Measurements from ENCODE around the gene PLAGL2. TPM values are rescaled to one million over a fixed set of nuclear protein-coding genes. Genes with fewer than 3 reads are reported as not detected.

The PLAGL2 gene
- total RNA-seq, 1 donor from 2014 or later = 59.3 TPM

- no peak for DNase-seq (ENCODE audit: low spot score, unreplicated experiment)
- no peak for TF ChIP-seq CTCF (IDR thresholded peaks at IDR 0.05; ENCODE audit: unreplicated experiment)
- H3K4me3 Mint-ChIP-seq (ENCODE audit: low read depth) = no peak overlapping the region
- no peaks in the 10 kb centered on the region for H3K9me3 Mint-ChIP-seq (ENCODE audit: low read depth)
- H3K27me3 Mint-ChIP-seq = no peaks in the 10 kb centered on the region
- peaks cover 36% of the 10 kb centered on the region for H3K36me3 Mint-ChIP-seq (ENCODE audit: insufficient read depth)
- no peak overlapping the region for H3K27ac Mint-ChIP-seq
- peaks cover 3% of the 10 kb centered on the region for H3K4me1 Mint-ChIP-seq (ENCODE audit: low read depth)
Observed at GRCh38 chr20:32234135-32234808, 26.7 kb upstream of the PLAGL2 start.

GRCh38 chr20:32233286-32233685 is 25.7 kb upstream of the PLAGL2 start:
- no peak overlapping the region for H3K4me3 Mint-ChIP-seq (ENCODE audit: low read depth)
- no peaks in the 10 kb centered on the region for H3K9me3 Mint-ChIP-seq (ENCODE audit: low read depth)
- H3K27me3 Mint-ChIP-seq = no peaks in the 10 kb centered on the region
- no peak for DNase-seq (ENCODE audit: low spot score, unreplicated experiment)
- H3K4me1 Mint-ChIP-seq (ENCODE audit: low read depth) = peaks cover 3% of the 10 kb centered on the region
- H3K27ac Mint-ChIP-seq = no peak overlapping the region
- peaks cover 42% of the 10 kb centered on the region for H3K36me3 Mint-ChIP-seq (ENCODE audit: insufficient read depth)
- TF ChIP-seq CTCF (IDR thresholded peaks at IDR 0.05; ENCODE audit: unreplicated experiment) = no peak

- no peaks in the 10 kb centered on the region for H3K27me3 Mint-ChIP-seq
Observed at GRCh38 chr20:32232326-32232886, 24.9 kb upstream of the PLAGL2 start.

GRCh38 chr20:32231847-32232246 is 24.3 kb upstream of the PLAGL2 start:
- DNase-seq (ENCODE audit: low spot score, unreplicated experiment) = no peak
- H3K4me1 Mint-ChIP-seq (ENCODE audit: low read depth) = peaks cover 3% of the 10 kb centered on the region
- no peak overlapping the region for H3K4me3 Mint-ChIP-seq (ENCODE audit: low read depth)
- peaks cover 42% of the 10 kb centered on the region for H3K36me3 Mint-ChIP-seq (ENCODE audit: insufficient read depth)
- H3K27me3 Mint-ChIP-seq = no peaks in the 10 kb centered on the region
- no peak for TF ChIP-seq CTCF (IDR thresholded peaks at IDR 0.05; ENCODE audit: unreplicated experiment)
- no peaks in the 10 kb centered on the region for H3K9me3 Mint-ChIP-seq (ENCODE audit: low read depth)
- peak overlapping the region; percentile 63 for H3K27ac Mint-ChIP-seq

More at GRCh38 chr20:32232326-32232886, 24.9 kb upstream of the PLAGL2 start:
- Mint-ChIP-seq H3K4me1 (ENCODE audit: low read depth) (peaks cover 3% of the 10 kb centered on the region), H3K27ac (no peak overlapping the region), H3K36me3 (ENCODE audit: insufficient read depth) (peaks cover 42% of the 10 kb centered on the region), H3K4me3 (ENCODE audit: low read depth) (no peak overlapping the region), H3K9me3 (ENCODE audit: low read depth) (no peaks in the 10 kb centered on the region)
- TF ChIP-seq CTCF (IDR thresholded peaks at IDR 0.05; ENCODE audit: unreplicated experiment) = no peak
- DNase-seq (ENCODE audit: low spot score, unreplicated experiment) = no peak

- Mint-ChIP-seq H3K9me3 (ENCODE audit: low read depth) (no peaks in the 10 kb centered on the region), H3K27ac (no peak overlapping the region), H3K36me3 (ENCODE audit: insufficient read depth) (peaks cover 42% of the 10 kb centered on the region), H3K4me3 (ENCODE audit: low read depth) (no peak overlapping the region), H3K4me1 (ENCODE audit: low read depth) (peaks cover 3% of the 10 kb centered on the region), H3K27me3 (no peaks in the 10 kb centered on the region)
- DNase-seq (ENCODE audit: low spot score, unreplicated experiment) = no peak
- no peak for TF ChIP-seq CTCF (IDR thresholded peaks at IDR 0.05; ENCODE audit: unreplicated experiment)
Observed at GRCh38 chr20:32231245-32231644, 23.7 kb upstream of the PLAGL2 start.

Data from progenitor cell of endocrine pancreas (in vitro differentiated cells).